ENCODE results near the gene AAGAB.

The AAGAB gene

GRCh38 chr15:67212684-67213367, 41.6 kb downstream of the AAGAB start:
- no peak for DNase-seq (ENCODE audit: low spot score)

- DNase-seq (ENCODE audit: low spot score): no peak
These were observed 43.8 kb downstream of the AAGAB start for GRCh38 chr15:67210555-67211168.

GRCh38 chr15:67208396-67208795, 46.1 kb downstream of the AAGAB start:
- no peak for DNase-seq (ENCODE audit: low spot score)

- DNase-seq (ENCODE audit: low spot score): no peak
These were observed 46.8 kb downstream of the AAGAB start for GRCh38 chr15:67207555-67208207.

GRCh38 chr15:67202991-67203390, 51.5 kb downstream of the AAGAB start:
- DNase-seq (ENCODE audit: low spot score): no peak

GRCh38 chr15:67202091-67202490, 52.4 kb downstream of the AAGAB start:
- DNase-seq (ENCODE audit: low spot score): no peak

- DNase-seq (ENCODE audit: low spot score): no peak
These were observed 53.3 kb downstream of the AAGAB start for GRCh38 chr15:67201136-67201535.

- no peak for DNase-seq (ENCODE audit: low spot score)
These were observed 54.3 kb downstream of the AAGAB start for GRCh38 chr15:67199881-67200763.

GRCh38 chr15:67199391-67199790, 55.1 kb downstream of the AAGAB start:
- no peak for DNase-seq (ENCODE audit: low spot score)

GRCh38 chr15:67198157-67198754, 56.2 kb downstream of the AAGAB start:
- DNase-seq (ENCODE audit: low spot score): no peak

- DNase-seq (ENCODE audit: low spot score): no peak
These were observed 57.1 kb downstream of the AAGAB start for GRCh38 chr15:67197364-67197695.

- DNase-seq (ENCODE audit: low spot score): no peak
These were observed 57.6 kb downstream of the AAGAB start for GRCh38 chr15:67196672-67197363.

GRCh38 chr15:67196222-67196621, 58.2 kb downstream of the AAGAB start:
- no peak for DNase-seq (ENCODE audit: low spot score)

GRCh38 chr15:67195305-67195704, 59.2 kb downstream of the AAGAB start:
- DNase-seq (ENCODE audit: low spot score): no peak

- no peak for DNase-seq (ENCODE audit: low spot score)
These were observed 60.0 kb downstream of the AAGAB start for GRCh38 chr15:67194171-67195114.

GRCh38 chr15:67193223-67193990, 61.1 kb downstream of the AAGAB start:
- DNase-seq (ENCODE audit: low spot score): no peak

GRCh38 chr15:67192185-67192820, 62.2 kb downstream of the AAGAB start:
- no peak for DNase-seq (ENCODE audit: low spot score)

- no peak for DNase-seq (ENCODE audit: low spot score)
These were observed 63.6 kb downstream of the AAGAB start for GRCh38 chr15:67190813-67191212.

- no peak for DNase-seq (ENCODE audit: low spot score)
These were observed 64.1 kb downstream of the AAGAB start for GRCh38 chr15:67190326-67190725.
